Pulmonary artery endothelial cell (primary cell): ENCODE data around the gene CEP112. TPM values are rescaled to one million over a fixed set of nuclear protein-coding genes. Genes with fewer than 3 reads are reported as not detected.
A peak's percentile ranks its signal among the peaks of the same experiment; 100 is the strongest.

Source experiments
- DNase-seq: peaks from one replicate; pipeline ENCODE4 v3.0.0-alpha.2; 2011; ENCODE audit warnings: low read depth, low spot score
- total RNA-seq: library from RNA; depleted of rRNA; stranded (reverse); fragments of >200 nt; gene quantifications from 2 replicates; pipeline ENCODE4 v1.2.3, GENCODE V29; 2014

Gene CEP112
- total RNA-seq, 1 donor from 2014 or later: 7.2 TPM

- no peak for DNase-seq
Observed at GRCh38 chr17:65660078-65660477, 531.9 kb downstream of the CEP112 start.

- no peak for DNase-seq
Observed at GRCh38 chr17:65659512-65659911, 532.4 kb downstream of the CEP112 start.

GRCh38 chr17:65657251-65657828, 534.6 kb downstream of the CEP112 start:
- no peak for DNase-seq

- no peak for DNase-seq
Observed at GRCh38 chr17:65656390-65657250, 535.3 kb downstream of the CEP112 start.

GRCh38 chr17:65655706-65656105, 536.2 kb downstream of the CEP112 start:
- DNase-seq: no peak

- DNase-seq: no peak
Observed at GRCh38 chr17:65644545-65644944, 547.4 kb downstream of the CEP112 start.

GRCh38 chr17:65638221-65638975, 553.5 kb downstream of the CEP112 start:
- DNase-seq: no peak

- no peak for DNase-seq
Observed at GRCh38 chr17:65637786-65638185, 554.1 kb downstream of the CEP112 start.

- no peak for DNase-seq
Observed at GRCh38 chr17:65634533-65634932, 557.4 kb downstream of the CEP112 start.

- peak; percentile 48 for DNase-seq
Observed at GRCh38 chr17:65633988-65634387, 557.9 kb downstream of the CEP112 start.

GRCh38 chr17:65633146-65633881, 558.6 kb downstream of the CEP112 start:
- no peak for DNase-seq

GRCh38 chr17:65630502-65630901, 561.4 kb downstream of the CEP112 start:
- no peak for DNase-seq

GRCh38 chr17:65629234-65629690, 562.7 kb downstream of the CEP112 start:
- no peak for DNase-seq

- DNase-seq: no peak
Observed at GRCh38 chr17:65628644-65629036, 563.3 kb downstream of the CEP112 start.

GRCh38 chr17:65627891-65628643, 563.9 kb downstream of the CEP112 start:
- no peak for DNase-seq

- DNase-seq: no peak
Observed at GRCh38 chr17:65627108-65627507, 564.8 kb downstream of the CEP112 start.

- no peak for DNase-seq
Observed at GRCh38 chr17:65626451-65626850, 565.5 kb downstream of the CEP112 start.

GRCh38 chr17:65618516-65618915, 573.4 kb downstream of the CEP112 start:
- no peak for DNase-seq

GRCh38 chr17:65617496-65617895, 574.4 kb downstream of the CEP112 start:
- no peak for DNase-seq

GRCh38 chr17:65609749-65610148, 582.2 kb downstream of the CEP112 start:
- DNase-seq: no peak

GRCh38 chr17:65609286-65609685, 582.6 kb downstream of the CEP112 start:
- DNase-seq: no peak
